ENCODE results near the gene TSPAN32.

- no peak for TF ChIP-seq CTCF (conservative IDR thresholded peaks at IDR 0.05; ENCODE audit: low read depth, low read length)
- no peak for TF ChIP-seq EZH2 (IDR thresholded peaks at IDR 0.05; ENCODE audit: borderline replicate concordance, low read depth, low read length, poor library complexity, severe bottlenecking)
Measured at GRCh38 chr11:2289350-2289749, 12.5 kb upstream of the TSPAN32 start.

Measured in A673 (cell line).